K562 (cell line): Measurements from ENCODE around the gene CFAP206. TPM values are rescaled to one million over a fixed set of nuclear protein-coding genes. Genes with fewer than 3 reads are reported as not detected.

Experiments used
- BRCA1 ChIP-seq, 2 experiments: fragments of 450-650 bp in 1 of 2; sonication (generic) in 1 of 2; formaldehyde crosslinking in 1 of 2; IDR thresholded peaks; 2 replicates each; pipeline versions ENCODE4 v1.5.0 to v1.6.1; 2017 to 2020; ENCODE audit warnings: mild to moderate bottlenecking in 1 of 2, missing genetic modification reagents in 1 of 2
- C11orf30 ChIP-seq: fragments of 450-650 bp; IDR thresholded peaks from 2 replicates; pipeline ENCODE4 v1.6.1; 2016; ENCODE audit warnings: low read depth, mild to moderate bottlenecking
- EZH2 ChIP-seq: IDR thresholded peaks from 2 replicates; pipeline ENCODE4 v1.6.1; 2012; ENCODE audit warnings: low read depth, mild to moderate bottlenecking, inconsistent platforms, low read length, borderline replicate concordance
- FOXJ2 ChIP-seq: fragments of 200-800 bp; sonication (Bioruptor generic); IDR thresholded peaks from 2 replicates; pipeline ENCODE4 v1.6.1; 2016; ENCODE audit warnings: missing genetic modification characterization, missing compliant biosample characterization
- KDM5B ChIP-seq: fragments of 200-600 bp; sonication (generic); IDR thresholded peaks from 2 replicates; pipeline ENCODE4 v1.6.1; 2012; ENCODE audit warnings: low read depth, mild to moderate bottlenecking, moderate library complexity, low read length, control low read depth, inconsistent platforms; ENCODE audit not compliant: insufficient replicate concordance
- KLF1 ChIP-seq: fragments of 450-650 bp; IDR thresholded peaks from 2 replicates; pipeline ENCODE4 v1.6.1; 2016; ENCODE audit warnings: missing genetic modification characterization, missing compliant biosample characterization
- PCBP2 ChIP-seq: fragments of 200-400 bp; formaldehyde crosslinking; IDR thresholded peaks from 2 replicates; pipeline ENCODE4 v1.6.1; 2018; ENCODE audit warnings: low read length, low read depth, mild to moderate bottlenecking, moderate library complexity; ENCODE audit not compliant: poor library complexity, severe bottlenecking
- SAFB2 ChIP-seq: fragments of 200-400 bp; formaldehyde crosslinking; IDR thresholded peaks from 2 replicates; pipeline ENCODE4 v1.6.1; 2018; ENCODE audit warnings: borderline replicate concordance, low read length, low read depth, moderate library complexity; ENCODE audit not compliant: severe bottlenecking
- SMC3 ChIP-seq: conservative IDR thresholded peaks from 2 replicates; pipeline ENCODE4 v1.6.1; 2011; ENCODE audit warnings: low read depth, low read length, improper control_type of control experiment; ENCODE audit not compliant: insufficient read depth
- SREBF1 ChIP-seq: fragments of 150-350 bp; IDR thresholded peaks from 2 replicates; pipeline ENCODE4 v1.6.1; 2014; ENCODE audit warnings: antibody characterized with exemption, low read depth, low read length, borderline replicate concordance
- TOE1 ChIP-seq, 2 experiments: fragments of 450-650 bp in 1 of 2; sonication (generic) in 1 of 2; formaldehyde crosslinking in 1 of 2; IDR thresholded peaks; 2 replicates each; pipeline versions ENCODE4 v1.7.1 to v1.8.0; 2016 to 2022; ENCODE audit warnings: borderline replicate concordance in 2 of 2, mild to moderate bottlenecking in 2 of 2, antibody characterized with exemption in 1 of 2, inconsistent platforms in 1 of 2, low read depth in 1 of 2, missing genetic modification reagents in 1 of 2, moderate library complexity in 1 of 2
- U2AF2 ChIP-seq: fragments of 200-400 bp; formaldehyde crosslinking; optimal IDR thresholded peaks from 2 replicates; pipeline ENCODE3; 2017; ENCODE audit warnings: low read depth, mild to moderate bottlenecking, low read length
- polyA plus RNA-seq, 8 experiments: library from polyadenylated mRNA; depleted of rRNA in 4 of 8; stranded (reverse) in 5 of 8; unstranded in 3 of 8; fragments of >200 nt; fragmentation: Nextera tagmentation in 2 of 8; fragmentation: Illumina TruSeq in 1 of 8; extraction: Ambion mirVana in 2 of 8; extraction: Trizol in 1 of 8; gene quantifications; 2 replicates each; pipeline versions ENCODE4 v1.2.1 to v1.2.3, GENCODE V29; 2011 to 2014; ENCODE audit warnings: inconsistent platforms in 1 of 8, missing spikeins in 1 of 8
- total RNA-seq, 7 experiments: library from RNA; depleted of rRNA in 6 of 7; stranded (reverse); fragments of >200 nt in 6 of 7; fragmentation: Illumina TruSeq in 2 of 7; extraction: Trizol in 2 of 7; gene quantifications; 2 replicates each; pipeline versions ENCODE4 v1.2.1 to v1.2.3, GENCODE V29; 2011 to 2021; ENCODE audit warnings: low replicate concordance in 1 of 7
- TF ChIP-seq, protein P1 (sequence below): fragments of 250-450 bp; sonication (Bioruptor Pico); IDR thresholded peaks from 2 replicates; pipeline ENCODE4 v1.8.0; 2022; ENCODE audit warnings: inconsistent platforms
- TF ChIP-seq, protein P2 (sequence below): fragments of 450-650 bp; IDR thresholded peaks from 2 replicates; pipeline ENCODE4 v1.6.1; 2016; ENCODE audit warnings: antibody characterized with exemption
- TF ChIP-seq, protein P3 (sequence below): sonication (generic); formaldehyde crosslinking; IDR thresholded peaks from 2 replicates; pipeline ENCODE4 v1.8.1; 2023; ENCODE audit warnings: mild to moderate bottlenecking, missing genetic modification reagents

Gene CFAP206
- total and polyA plus RNA-seq, 9 of the 15 experiments (the other 6 are each of a cell fraction or from before 2014, with no cell fraction given): 0.06 to 0.33 (median 0.18) TPM; not detected in 2

DNA sequence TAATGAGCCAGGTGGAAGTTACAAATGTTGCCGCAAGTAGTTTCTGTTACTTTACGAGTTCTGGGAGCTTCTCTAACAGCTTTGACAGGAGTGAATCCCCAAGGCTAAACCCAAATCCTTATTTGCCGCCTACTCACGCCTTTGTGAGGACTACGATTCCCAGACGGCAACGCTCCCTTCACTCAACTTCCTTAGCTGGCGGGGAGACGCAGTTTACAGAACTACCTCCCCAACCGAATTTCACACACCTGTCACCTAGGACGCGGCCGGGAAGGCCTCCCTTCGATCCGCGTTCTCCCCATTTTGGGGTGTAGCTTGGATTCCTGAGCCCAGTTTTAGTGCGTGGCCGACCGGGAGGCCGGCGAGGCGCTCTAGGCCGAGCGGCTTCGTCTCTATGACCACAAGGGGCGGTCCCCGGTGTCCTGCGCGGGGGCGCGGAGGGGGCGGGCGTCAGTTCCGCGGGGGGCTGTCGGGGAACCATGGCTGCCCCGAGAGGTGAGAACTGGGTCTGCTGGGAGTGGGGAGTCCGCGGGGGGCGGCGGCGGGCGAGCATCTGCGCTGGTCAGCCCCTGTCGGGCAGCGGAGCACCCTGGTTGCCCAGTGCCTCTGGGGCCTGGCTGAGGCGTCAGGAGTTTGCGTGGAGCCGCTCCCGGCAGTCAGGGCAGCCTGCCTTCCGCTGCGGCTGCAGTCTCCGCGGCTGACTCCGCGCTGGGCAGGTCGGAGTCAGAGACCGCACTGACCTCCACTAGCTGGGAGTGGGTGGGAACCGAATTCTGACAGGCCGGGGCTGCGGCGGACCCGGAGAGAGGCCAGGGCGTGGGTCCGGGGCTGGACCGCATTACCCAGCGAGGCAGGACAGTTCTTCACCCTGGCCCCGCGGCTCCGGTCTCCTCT, 65.0 kb downstream of the CFAP206 start, which contains the start of gene SLC35A1 (continued):
- TF ChIP-seq U2AF2 (no peak), C11orf30 (peak; percentile 72), PCBP2 (no peak), SAFB2 (no peak), KDM5B (peak; percentile 62), FOXJ2 (tag) (0 out of 2 replicates have a peak, but pooled peaks have one; percentile 29), TOE1 (IDR thresholded peaks at IDR 0.05; ENCODE audit: borderline replicate concordance) (no peak), TOE1 (CRISPR knock-in tag; IDR thresholded peaks at IDR 0.05; ENCODE audit: borderline replicate concordance, low read depth) (no peak), SMC3 (no peak), EZH2 (no peak), SREBF1 (no peak), BRCA1 (IDR thresholded peaks at IDR 0.05) (no peak), BRCA1 (CRISPR knock-in tag; IDR thresholded peaks at IDR 0.05) (no peak), KLF1 (tag) (no peak)
- TF ChIP-seq, protein P1, sequence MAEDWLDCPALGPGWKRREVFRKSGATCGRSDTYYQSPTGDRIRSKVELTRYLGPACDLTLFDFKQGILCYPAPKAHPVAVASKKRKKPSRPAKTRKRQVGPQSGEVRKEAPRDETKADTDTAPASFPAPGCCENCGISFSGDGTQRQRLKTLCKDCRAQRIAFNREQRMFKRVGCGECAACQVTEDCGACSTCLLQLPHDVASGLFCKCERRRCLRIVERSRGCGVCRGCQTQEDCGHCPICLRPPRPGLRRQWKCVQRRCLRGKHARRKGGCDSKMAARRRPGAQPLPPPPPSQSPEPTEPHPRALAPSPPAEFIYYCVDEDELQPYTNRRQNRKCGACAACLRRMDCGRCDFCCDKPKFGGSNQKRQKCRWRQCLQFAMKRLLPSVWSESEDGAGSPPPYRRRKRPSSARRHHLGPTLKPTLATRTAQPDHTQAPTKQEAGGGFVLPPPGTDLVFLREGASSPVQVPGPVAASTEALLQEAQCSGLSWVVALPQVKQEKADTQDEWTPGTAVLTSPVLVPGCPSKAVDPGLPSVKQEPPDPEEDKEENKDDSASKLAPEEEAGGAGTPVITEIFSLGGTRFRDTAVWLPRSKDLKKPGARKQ (CRISPR knock-in tag): no peak
- TF ChIP-seq, protein P2, sequence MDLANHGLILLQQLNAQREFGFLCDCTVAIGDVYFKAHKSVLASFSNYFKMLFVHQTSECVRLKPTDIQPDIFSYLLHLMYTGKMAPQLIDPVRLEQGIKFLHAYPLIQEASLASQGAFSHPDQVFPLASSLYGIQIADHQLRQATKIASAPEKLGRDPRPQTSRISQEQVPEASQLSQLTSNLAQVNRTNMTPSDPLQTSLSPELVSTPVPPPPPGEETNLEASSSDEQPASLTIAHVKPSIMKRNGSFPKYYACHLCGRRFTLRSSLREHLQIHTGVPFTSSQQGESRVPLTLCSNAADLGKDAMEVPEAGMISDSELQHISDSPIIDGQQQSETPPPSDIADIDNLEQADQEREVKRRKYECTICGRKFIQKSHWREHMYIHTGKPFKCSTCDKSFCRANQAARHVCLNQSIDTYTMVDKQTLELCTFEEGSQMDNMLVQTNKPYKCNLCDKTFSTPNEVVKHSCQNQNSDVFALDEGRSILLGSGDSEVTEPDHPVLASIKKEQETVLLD: no peak
- TF ChIP-seq, protein P3, sequence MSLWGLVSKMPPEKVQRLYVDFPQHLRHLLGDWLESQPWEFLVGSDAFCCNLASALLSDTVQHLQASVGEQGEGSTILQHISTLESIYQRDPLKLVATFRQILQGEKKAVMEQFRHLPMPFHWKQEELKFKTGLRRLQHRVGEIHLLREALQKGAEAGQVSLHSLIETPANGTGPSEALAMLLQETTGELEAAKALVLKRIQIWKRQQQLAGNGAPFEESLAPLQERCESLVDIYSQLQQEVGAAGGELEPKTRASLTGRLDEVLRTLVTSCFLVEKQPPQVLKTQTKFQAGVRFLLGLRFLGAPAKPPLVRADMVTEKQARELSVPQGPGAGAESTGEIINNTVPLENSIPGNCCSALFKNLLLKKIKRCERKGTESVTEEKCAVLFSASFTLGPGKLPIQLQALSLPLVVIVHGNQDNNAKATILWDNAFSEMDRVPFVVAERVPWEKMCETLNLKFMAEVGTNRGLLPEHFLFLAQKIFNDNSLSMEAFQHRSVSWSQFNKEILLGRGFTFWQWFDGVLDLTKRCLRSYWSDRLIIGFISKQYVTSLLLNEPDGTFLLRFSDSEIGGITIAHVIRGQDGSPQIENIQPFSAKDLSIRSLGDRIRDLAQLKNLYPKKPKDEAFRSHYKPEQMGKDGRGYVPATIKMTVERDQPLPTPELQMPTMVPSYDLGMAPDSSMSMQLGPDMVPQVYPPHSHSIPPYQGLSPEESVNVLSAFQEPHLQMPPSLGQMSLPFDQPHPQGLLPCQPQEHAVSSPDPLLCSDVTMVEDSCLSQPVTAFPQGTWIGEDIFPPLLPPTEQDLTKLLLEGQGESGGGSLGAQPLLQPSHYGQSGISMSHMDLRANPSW (CRISPR knock-in tag): 0 out of 2 replicates have a peak, but pooled peaks have one; percentile 29
